ENCODE measurements around the gene SNX3.

SNX3 gene

GRCh38 chr6:108200186-108200585, 60.7 kb downstream of the SNX3 start:
- TF ChIP-seq SNAI2 (CRISPR knock-in tag; IDR thresholded peaks at IDR 0.05) (no peak), CREB5 (CRISPR knock-in tag; IDR thresholded peaks at IDR 0.05; ENCODE audit: low read depth) (no peak), ARNTL (CRISPR knock-in tag; IDR thresholded peaks at IDR 0.05; ENCODE audit: borderline replicate concordance, low read depth) (no peak), RARB (CRISPR knock-in tag; IDR thresholded peaks at IDR 0.05) (no peak), TOX (CRISPR knock-in tag; IDR thresholded peaks at IDR 0.05; ENCODE audit: borderline replicate concordance) (no peak), TSHZ2 (CRISPR knock-in tag; IDR thresholded peaks at IDR 0.05) (no peak)
- ATAC-seq = no peak

GRCh38 chr6:108198761-108199498, 61.9 kb downstream of the SNX3 start:
- TF ChIP-seq CREB5 (CRISPR knock-in tag; IDR thresholded peaks at IDR 0.05; ENCODE audit: low read depth) (no peak), CSDC2 (CRISPR knock-in tag; IDR thresholded peaks at IDR 0.05) (no peak), ZFP30 (CRISPR knock-in tag; IDR thresholded peaks at IDR 0.05) (no peak), PATZ1 (CRISPR knock-in tag; IDR thresholded peaks at IDR 0.05; ENCODE audit: borderline replicate concordance) (no peak), SNAI2 (CRISPR knock-in tag; IDR thresholded peaks at IDR 0.05) (no peak), CSRNP3 (CRISPR knock-in tag; IDR thresholded peaks at IDR 0.05) (no peak), POU6F1 (CRISPR knock-in tag; IDR thresholded peaks at IDR 0.05; ENCODE audit: borderline replicate concordance, low read depth) (no peak), ARNTL (CRISPR knock-in tag; IDR thresholded peaks at IDR 0.05; ENCODE audit: borderline replicate concordance, low read depth) (no peak), OSR1 (CRISPR knock-in tag; IDR thresholded peaks at IDR 0.05) (no peak), TOX (CRISPR knock-in tag; IDR thresholded peaks at IDR 0.05; ENCODE audit: borderline replicate concordance) (no peak), TCF4 (CRISPR knock-in tag; IDR thresholded peaks at IDR 0.05; ENCODE audit: borderline replicate concordance) (no peak), GLIS3 (CRISPR knock-in tag; IDR thresholded peaks at IDR 0.05) (no peak), RARB (CRISPR knock-in tag; IDR thresholded peaks at IDR 0.05) (no peak), BACH2 (CRISPR knock-in tag; IDR thresholded peaks at IDR 0.05; ENCODE audit: borderline replicate concordance) (no peak), ZNF70 (CRISPR knock-in tag; IDR thresholded peaks at IDR 0.05) (no peak), ZFP3 (CRISPR knock-in tag; IDR thresholded peaks at IDR 0.05) (no peak)

GRCh38 chr6:108195209-108195608, 65.6 kb downstream of the SNX3 start:
- TF ChIP-seq TOX (CRISPR knock-in tag; IDR thresholded peaks at IDR 0.05; ENCODE audit: borderline replicate concordance) (no peak), TSHZ2 (CRISPR knock-in tag; IDR thresholded peaks at IDR 0.05) (no peak), CREB5 (CRISPR knock-in tag; IDR thresholded peaks at IDR 0.05; ENCODE audit: low read depth) (no peak), RARB (CRISPR knock-in tag; IDR thresholded peaks at IDR 0.05) (no peak)
- ATAC-seq = no peak

More at GRCh38 chr6:108198761-108199498, 61.9 kb downstream of the SNX3 start:
- no peak for ATAC-seq

All from SK-N-SH treated with all-trans-retinoic acid at 6 μM for 48 hours (cell line).